NCI-H510A treated with DMSO at 0.1 percent for 48 hours (cell line): ENCODE results near the gene THOC5.
"Not testable (repeated sequence)": the region's sequence is repeated elsewhere in the genome, so short reads cannot be mapped to it uniquely, and the experiment has no call there.

Experiments used
- DNase-seq: peaks from one replicate; lab custom pipeline; 2025; lab: John Stamatoyannopoulos, UW

THOC5 gene

GRCh38 chr22:29563652-29564460 is 10.3 kb upstream of the THOC5 start:
- DNase-seq, result no peak

- no peak for DNase-seq
Measured at GRCh38 chr22:29559853-29560252, 6.3 kb upstream of the THOC5 start.

- no peak for DNase-seq
Measured at GRCh38 chr22:29559030-29559429, 5.5 kb upstream of the THOC5 start.

GRCh38 chr22:29555065-29555644 is 1.6 kb upstream of the THOC5 start:
- no peak for DNase-seq

- DNase-seq, result not testable (repeated sequence)
Measured at GRCh38 chr22:29552357-29552756, 1.2 kb downstream of the THOC5 start.

- no peak for DNase-seq
Measured at GRCh38 chr22:29550005-29550404, 3.6 kb downstream of the THOC5 start.

GRCh38 chr22:29545045-29545444 is 8.5 kb downstream of the THOC5 start:
- not testable (repeated sequence) for DNase-seq

GRCh38 chr22:29541845-29542244 is 11.7 kb downstream of the THOC5 start:
- DNase-seq, result no peak

- DNase-seq, result no peak
Measured at GRCh38 chr22:29539105-29539504, 14.5 kb downstream of the THOC5 start.

GRCh38 chr22:29536411-29536810 is 17.1 kb downstream of the THOC5 start:
- DNase-seq, result no peak

GRCh38 chr22:29531419-29531818 is 22.1 kb downstream of the THOC5 start:
- DNase-seq, result no peak

- no peak for DNase-seq
Measured at GRCh38 chr22:29530716-29531115, 22.8 kb downstream of the THOC5 start.

- no peak for DNase-seq
Measured at GRCh38 chr22:29528144-29528543, 25.4 kb downstream of the THOC5 start.

- DNase-seq, result peak; percentile 38
Measured at GRCh38 chr22:29524442-29525191, 28.9 kb downstream of the THOC5 start.

GRCh38 chr22:29523761-29524160 is 29.8 kb downstream of the THOC5 start:
- no peak for DNase-seq

GRCh38 chr22:29521526-29521925 is 32.0 kb downstream of the THOC5 start:
- no peak for DNase-seq

- DNase-seq, result no peak
Measured at GRCh38 chr22:29520851-29521250, 32.7 kb downstream of the THOC5 start.

- DNase-seq, result no peak
Measured at GRCh38 chr22:29519996-29520395, 33.6 kb downstream of the THOC5 start.

GRCh38 chr22:29518427-29518826 is 35.1 kb downstream of the THOC5 start:
- no peak for DNase-seq

- no peak for DNase-seq
Measured at GRCh38 chr22:29517215-29517908, 36.2 kb downstream of the THOC5 start.

- no peak for DNase-seq
Measured at GRCh38 chr22:29512031-29512430, 41.5 kb downstream of the THOC5 start.

- DNase-seq, result no peak
Measured at GRCh38 chr22:29511126-29511862, 42.3 kb downstream of the THOC5 start.
